ENCODE data around the gene ANKRD40CL. TPM values are rescaled to one million over a fixed set of nuclear protein-coding genes. Genes with fewer than 3 reads are reported as not detected.
"Not testable (repeated sequence)": the region's sequence is repeated elsewhere in the genome, so short reads cannot be mapped to it uniquely, and the experiment has no call there.

Gene ANKRD40CL
- polyA plus RNA-seq, 4 donors, result 39.0 to 298 (median 149) TPM

DNA sequence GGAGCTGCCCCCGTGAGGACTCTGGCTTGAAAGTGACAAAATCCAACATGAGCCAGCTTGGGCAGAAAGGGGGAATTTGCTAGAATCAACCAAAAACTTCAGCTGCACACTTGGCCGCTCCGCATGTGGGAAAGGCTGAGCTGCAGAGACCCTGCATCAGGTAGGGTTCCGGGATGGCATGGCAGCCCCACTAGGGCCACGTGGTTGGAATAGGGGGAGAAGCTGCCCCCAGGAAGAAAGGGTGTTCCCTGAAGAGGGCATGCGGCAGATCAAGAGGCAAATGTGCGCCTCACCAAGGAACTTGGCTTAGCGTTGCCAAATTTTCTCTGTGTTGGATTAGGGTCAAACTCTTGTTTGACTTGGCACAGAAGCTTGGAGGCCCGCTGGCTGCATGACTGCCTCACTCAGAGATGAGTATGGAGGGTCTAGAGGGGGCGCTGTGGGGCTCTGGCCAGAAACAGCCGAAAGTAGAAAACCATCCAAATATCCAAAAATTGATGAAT is 38.9 kb upstream of the ANKRD40CL start:
- Histone ChIP-seq H3K9me3 (ENCODE audit: control insufficient read depth in 2 of 2, insufficient read depth in 1 of 2, low read depth in 1 of 2, low read length in 1 of 2) (no peaks in the 10 kb centered on the region), H3K27ac (ENCODE audit: low read depth in 1 of 3, low read length in 2 of 3) (no peak overlapping the region), H3K4me3 (ENCODE audit: low read depth in 1 of 3, low read length in 3 of 3) (no peak overlapping the region), H3K36me3 (ENCODE audit: control insufficient read depth in 3 of 3, insufficient read depth in 2 of 3, low read depth in 1 of 3, low read length in 3 of 3) (no peaks in the 10 kb centered on the region), H3K27me3 (ENCODE audit: control insufficient read depth in 3 of 3, insufficient read depth in 3 of 3, low read length in 3 of 3) (no peaks in the 10 kb centered on the region), H3K4me1 (ENCODE audit: control insufficient read depth in 3 of 3, insufficient read depth in 2 of 3, low read depth in 1 of 3, low read length in 2 of 3) (no peaks in the 10 kb centered on the region)
- 28 to 57% (median 46%) methylated on average over 11 of the region's 11 CpGs for WGBS, 3 donors
- FAIRE-seq (no peak), DNase-seq (no peak)

DNA sequence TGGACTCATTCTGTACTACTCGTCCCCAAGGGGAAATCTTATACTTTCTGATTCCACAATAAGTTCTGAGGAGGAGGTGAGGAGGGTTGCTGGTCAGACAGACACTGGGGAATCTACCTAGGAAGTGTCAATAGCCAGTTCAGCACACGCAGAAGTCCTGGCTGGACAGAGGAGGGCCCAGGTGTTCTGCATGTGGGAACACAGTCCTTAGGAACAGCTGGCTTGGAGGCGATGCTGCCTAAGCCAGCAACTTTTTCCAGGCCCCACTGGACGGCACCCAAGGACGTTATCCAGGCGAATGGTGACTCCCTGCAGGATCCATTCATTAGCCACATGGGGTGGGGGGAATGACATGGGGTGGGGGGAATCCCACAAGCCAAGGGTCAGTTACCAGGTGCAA is 38.2 kb upstream of the ANKRD40CL start:
- H3K27me3 ChIP-seq (ENCODE audit: control insufficient read depth in 3 of 3, insufficient read depth in 3 of 3, low read length in 3 of 3), result no peaks in the 10 kb centered on the region
- H3K9me3 ChIP-seq (ENCODE audit: control insufficient read depth in 2 of 2, insufficient read depth in 1 of 2, low read depth in 1 of 2, low read length in 1 of 2), result no peaks in the 10 kb centered on the region
- H3K27ac ChIP-seq (ENCODE audit: low read depth in 1 of 3, low read length in 2 of 3), result no peak overlapping the region
- no peak for FAIRE-seq
- no peak for DNase-seq
- H3K36me3 ChIP-seq (ENCODE audit: control insufficient read depth in 3 of 3, insufficient read depth in 2 of 3, low read depth in 1 of 3, low read length in 3 of 3), result no peaks in the 10 kb centered on the region
- no peak overlapping the region for H3K4me3 ChIP-seq (ENCODE audit: low read depth in 1 of 3, low read length in 3 of 3)
- H3K4me1 ChIP-seq (ENCODE audit: control insufficient read depth in 3 of 3, insufficient read depth in 2 of 3, low read depth in 1 of 3, low read length in 2 of 3), result no peaks in the 10 kb centered on the region
- WGBS, 3 donors, result 52 to 62% (median 60%) methylated on average over 6 of the region's 6 CpGs

DNA sequence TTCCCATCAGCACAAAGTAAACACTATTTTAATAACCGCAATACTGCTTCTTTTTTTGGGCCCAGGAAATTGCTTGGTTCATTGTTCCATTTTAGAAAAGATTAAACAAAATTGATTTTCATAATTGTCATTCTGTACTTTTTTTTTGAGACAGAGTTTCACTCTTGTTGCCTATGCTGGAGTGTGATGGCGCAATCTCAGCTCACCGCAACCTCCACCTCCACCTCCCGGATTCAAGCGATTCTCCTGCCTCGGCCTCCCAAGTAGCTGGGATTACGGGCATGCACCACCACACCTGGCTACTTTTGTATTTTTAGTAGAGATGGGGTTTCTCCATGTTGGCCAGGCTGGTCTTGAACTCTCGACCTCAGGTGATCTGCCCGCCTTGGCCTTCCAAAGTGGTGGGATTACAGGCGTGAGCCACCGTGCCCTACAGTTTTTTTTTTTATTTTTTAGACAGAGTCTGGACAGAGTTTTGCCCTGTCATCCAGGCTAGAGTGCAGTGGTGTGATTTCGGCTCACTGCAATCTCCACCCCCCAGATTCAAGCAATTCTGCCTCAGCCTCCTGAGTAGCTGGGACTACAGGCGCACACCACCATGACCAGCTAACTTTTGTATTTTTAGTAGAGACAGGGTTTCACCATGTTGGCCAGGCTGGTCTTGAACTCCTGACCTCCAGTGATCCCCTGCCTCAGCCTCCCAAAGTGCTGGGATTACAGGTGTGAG is 37.6 kb upstream of the ANKRD40CL start:
- H3K9me3 ChIP-seq (ENCODE audit: control insufficient read depth in 2 of 2, insufficient read depth in 1 of 2, low read depth in 1 of 2, low read length in 1 of 2); H3K4me3 ChIP-seq (ENCODE audit: low read depth in 1 of 3, low read length in 3 of 3); H3K27ac ChIP-seq (ENCODE audit: low read depth in 1 of 3, low read length in 2 of 3); DNase-seq; H3K4me1 ChIP-seq (ENCODE audit: control insufficient read depth in 3 of 3, insufficient read depth in 2 of 3, low read depth in 1 of 3, low read length in 2 of 3); FAIRE-seq; H3K27me3 ChIP-seq (ENCODE audit: control insufficient read depth in 3 of 3, insufficient read depth in 3 of 3, low read length in 3 of 3); H3K36me3 ChIP-seq (ENCODE audit: control insufficient read depth in 3 of 3, insufficient read depth in 2 of 3, low read depth in 1 of 3, low read length in 3 of 3): not testable (repeated sequence)
- WGBS, 3 donors, result 94 to 97% (median 96%) methylated on average over 13 of the region's 13 CpGs

DNA sequence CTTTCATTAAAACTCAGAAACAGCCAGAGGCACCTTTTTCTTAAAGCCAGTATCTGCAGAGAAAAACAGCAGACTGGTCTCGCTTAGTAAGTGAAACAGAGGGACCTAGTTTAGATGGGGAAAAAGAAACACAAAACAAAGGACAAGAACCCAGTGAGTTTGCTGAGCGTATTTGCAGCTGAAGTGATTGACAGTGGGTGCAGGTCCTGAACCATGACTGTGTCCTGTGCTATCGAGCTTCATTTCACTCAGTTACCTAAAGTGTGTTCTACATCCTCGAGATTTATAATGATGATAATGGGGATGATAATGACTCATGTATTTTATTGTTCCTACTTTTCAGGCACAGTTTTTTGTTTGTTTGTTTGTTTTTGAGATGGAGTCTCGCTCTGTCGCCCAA is 36.4 kb upstream of the ANKRD40CL start:
- Histone ChIP-seq H3K27ac (ENCODE audit: low read depth in 1 of 3, low read length in 2 of 3) (no peak overlapping the region), H3K4me1 (ENCODE audit: control insufficient read depth in 3 of 3, insufficient read depth in 2 of 3, low read depth in 1 of 3, low read length in 2 of 3) (no peaks in the 10 kb centered on the region), H3K27me3 (ENCODE audit: control insufficient read depth in 3 of 3, insufficient read depth in 3 of 3, low read length in 3 of 3) (no peaks in the 10 kb centered on the region), H3K4me3 (ENCODE audit: low read depth in 1 of 3, low read length in 3 of 3) (no peak overlapping the region), H3K36me3 (ENCODE audit: control insufficient read depth in 3 of 3, insufficient read depth in 2 of 3, low read depth in 1 of 3, low read length in 3 of 3) (no peaks in the 10 kb centered on the region), H3K9me3 (ENCODE audit: control insufficient read depth in 2 of 2, insufficient read depth in 1 of 2, low read depth in 1 of 2, low read length in 1 of 2) (no peaks in the 10 kb centered on the region)
- FAIRE-seq (no peak), DNase-seq (no peak)
- WGBS, 3 donors, result 75 to 79% (median 76%) methylated on average over 6 of the region's 6 CpGs

DNA sequence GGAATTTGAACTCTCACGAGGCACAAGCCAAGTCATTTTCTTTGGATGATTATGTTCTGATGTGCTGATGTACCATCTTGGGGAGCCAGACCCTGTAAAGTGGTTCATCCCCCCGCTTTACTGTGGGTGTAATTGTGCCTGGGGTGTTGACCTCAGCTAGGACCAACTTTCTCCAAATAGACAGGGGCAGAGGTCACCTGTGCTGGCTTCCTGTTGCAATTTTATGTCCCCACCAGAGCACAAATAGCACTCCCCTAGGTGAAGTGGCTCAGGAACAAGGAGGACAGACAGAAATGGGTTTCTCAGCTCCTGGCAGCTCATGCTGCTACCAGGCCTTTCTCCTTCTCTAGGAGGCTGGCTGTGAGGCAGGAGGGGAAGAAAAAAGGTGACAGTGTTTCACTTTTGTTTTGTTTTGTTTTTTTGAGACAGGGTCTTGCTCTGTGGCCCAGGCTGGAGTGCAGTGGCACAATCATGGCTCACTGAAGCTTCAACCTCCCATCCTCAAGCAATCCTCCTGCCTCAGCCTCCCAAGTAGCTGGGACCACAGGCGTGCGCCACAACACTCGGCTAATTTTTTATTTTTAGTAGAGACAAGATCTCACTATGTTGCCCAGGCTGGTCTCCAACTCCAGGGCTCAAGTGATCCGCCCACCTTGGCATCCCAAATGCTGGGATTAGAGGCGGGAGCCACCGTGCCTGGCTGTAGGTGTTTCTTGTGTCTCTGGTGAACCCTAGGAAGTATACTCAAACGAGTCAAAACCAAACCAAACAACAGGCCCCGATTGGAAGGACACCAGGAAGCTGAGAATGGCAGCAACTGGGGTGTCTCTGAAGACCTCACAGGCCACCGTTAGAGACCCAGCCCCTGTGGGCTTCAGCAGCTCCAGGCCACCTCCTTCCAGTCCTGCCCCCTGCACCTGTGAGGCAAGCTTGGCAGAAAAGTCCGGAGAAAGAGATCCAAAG is 35.6 kb upstream of the ANKRD40CL start:
- Histone ChIP-seq H3K4me3 (ENCODE audit: low read depth in 1 of 3, low read length in 3 of 3) (no peak overlapping the region), H3K36me3 (ENCODE audit: control insufficient read depth in 3 of 3, insufficient read depth in 2 of 3, low read depth in 1 of 3, low read length in 3 of 3) (no peaks in the 10 kb centered on the region), H3K9me3 (ENCODE audit: control insufficient read depth in 2 of 2, insufficient read depth in 1 of 2, low read depth in 1 of 2, low read length in 1 of 2) (no peaks in the 10 kb centered on the region), H3K27ac (ENCODE audit: low read depth in 1 of 3, low read length in 2 of 3) (no peak overlapping the region), H3K27me3 (ENCODE audit: control insufficient read depth in 3 of 3, insufficient read depth in 3 of 3, low read length in 3 of 3) (no peaks in the 10 kb centered on the region), H3K4me1 (ENCODE audit: control insufficient read depth in 3 of 3, insufficient read depth in 2 of 3, low read depth in 1 of 3, low read length in 2 of 3) (no peaks in the 10 kb centered on the region)
- DNase-seq (no peak), FAIRE-seq (no peak)
- WGBS, 3 donors, result 83 to 85% (median 83%) methylated on average over 12 of the region's 12 CpGs

DNA sequence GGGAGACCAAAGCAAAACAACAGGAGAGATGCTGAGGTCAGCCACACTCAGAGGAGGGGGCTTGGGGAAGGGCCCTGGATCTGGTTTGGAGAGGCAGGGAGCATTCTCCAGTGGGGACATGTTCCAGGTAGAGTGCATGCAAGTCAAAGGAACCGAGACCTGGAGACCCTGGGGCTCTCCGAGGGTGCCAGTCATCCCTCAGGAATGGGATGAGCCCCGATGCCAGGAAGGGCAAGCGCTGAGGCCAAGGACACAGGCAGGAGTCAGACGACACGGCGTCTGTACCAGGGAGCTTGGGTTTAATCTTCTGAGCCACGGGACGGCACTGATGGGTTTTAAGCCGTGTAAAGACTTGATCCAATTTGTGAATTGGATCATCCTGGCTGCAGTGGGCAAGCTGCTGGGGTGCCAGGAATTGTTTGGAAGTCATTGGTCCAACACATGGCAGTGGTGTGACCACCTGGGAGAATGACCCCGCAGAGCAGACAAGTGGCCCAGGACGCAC is 32.9 kb upstream of the ANKRD40CL start:
- no peak for DNase-seq
- 88 to 91% (median 88%) methylated on average over 12 of the region's 12 CpGs for WGBS, 3 donors
- H3K4me1 ChIP-seq (ENCODE audit: control insufficient read depth in 3 of 3, insufficient read depth in 2 of 3, low read depth in 1 of 3, low read length in 2 of 3), result no peaks in the 10 kb centered on the region
- H3K9me3 ChIP-seq (ENCODE audit: control insufficient read depth in 2 of 2, insufficient read depth in 1 of 2, low read depth in 1 of 2, low read length in 1 of 2), result no peaks in the 10 kb centered on the region
- H3K27me3 ChIP-seq (ENCODE audit: control insufficient read depth in 3 of 3, insufficient read depth in 3 of 3, low read length in 3 of 3), result no peaks in the 10 kb centered on the region
- H3K4me3 ChIP-seq (ENCODE audit: low read depth in 1 of 3, low read length in 3 of 3), result no peak overlapping the region
- no peak overlapping the region for H3K27ac ChIP-seq (ENCODE audit: low read depth in 1 of 3, low read length in 2 of 3)
- no peak for FAIRE-seq
- no peaks in the 10 kb centered on the region for H3K36me3 ChIP-seq (ENCODE audit: control insufficient read depth in 3 of 3, insufficient read depth in 2 of 3, low read depth in 1 of 3, low read length in 3 of 3)

DNA sequence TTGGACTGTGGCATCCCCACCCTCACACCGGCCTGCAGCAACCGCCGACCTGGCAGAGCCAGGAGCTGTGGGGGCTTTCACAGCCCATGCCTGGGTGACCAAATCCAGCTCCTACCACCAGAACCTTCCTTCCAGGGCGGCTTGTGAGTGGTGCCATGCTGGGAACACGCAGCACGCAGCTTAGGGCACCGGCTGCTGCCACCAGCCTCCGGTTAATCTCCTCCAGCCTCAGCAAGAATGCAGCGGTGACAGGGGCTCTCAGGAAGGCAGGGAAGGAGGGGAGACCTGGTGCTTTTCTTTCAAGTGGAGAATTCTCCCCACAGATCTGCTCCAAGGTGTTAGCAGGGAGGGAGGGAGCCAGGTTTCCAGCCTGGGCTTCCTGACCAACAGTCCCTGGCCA is 32.3 kb upstream of the ANKRD40CL start:
- no peak for DNase-seq
- Histone ChIP-seq H3K9me3 (ENCODE audit: control insufficient read depth in 2 of 2, insufficient read depth in 1 of 2, low read depth in 1 of 2, low read length in 1 of 2) (no peaks in the 10 kb centered on the region), H3K4me3 (ENCODE audit: low read depth in 1 of 3, low read length in 3 of 3) (no peak overlapping the region), H3K27ac (ENCODE audit: low read depth in 1 of 3, low read length in 2 of 3) (no peak overlapping the region), H3K4me1 (ENCODE audit: control insufficient read depth in 3 of 3, insufficient read depth in 2 of 3, low read depth in 1 of 3, low read length in 2 of 3) (no peaks in the 10 kb centered on the region), H3K36me3 (ENCODE audit: control insufficient read depth in 3 of 3, insufficient read depth in 2 of 3, low read depth in 1 of 3, low read length in 3 of 3) (no peaks in the 10 kb centered on the region), H3K27me3 (ENCODE audit: control insufficient read depth in 3 of 3, insufficient read depth in 3 of 3, low read length in 3 of 3) (no peaks in the 10 kb centered on the region)
- 87 to 90% (median 88%) methylated on average over 9 of the region's 9 CpGs for WGBS, 3 donors
- no peak for FAIRE-seq

DNA sequence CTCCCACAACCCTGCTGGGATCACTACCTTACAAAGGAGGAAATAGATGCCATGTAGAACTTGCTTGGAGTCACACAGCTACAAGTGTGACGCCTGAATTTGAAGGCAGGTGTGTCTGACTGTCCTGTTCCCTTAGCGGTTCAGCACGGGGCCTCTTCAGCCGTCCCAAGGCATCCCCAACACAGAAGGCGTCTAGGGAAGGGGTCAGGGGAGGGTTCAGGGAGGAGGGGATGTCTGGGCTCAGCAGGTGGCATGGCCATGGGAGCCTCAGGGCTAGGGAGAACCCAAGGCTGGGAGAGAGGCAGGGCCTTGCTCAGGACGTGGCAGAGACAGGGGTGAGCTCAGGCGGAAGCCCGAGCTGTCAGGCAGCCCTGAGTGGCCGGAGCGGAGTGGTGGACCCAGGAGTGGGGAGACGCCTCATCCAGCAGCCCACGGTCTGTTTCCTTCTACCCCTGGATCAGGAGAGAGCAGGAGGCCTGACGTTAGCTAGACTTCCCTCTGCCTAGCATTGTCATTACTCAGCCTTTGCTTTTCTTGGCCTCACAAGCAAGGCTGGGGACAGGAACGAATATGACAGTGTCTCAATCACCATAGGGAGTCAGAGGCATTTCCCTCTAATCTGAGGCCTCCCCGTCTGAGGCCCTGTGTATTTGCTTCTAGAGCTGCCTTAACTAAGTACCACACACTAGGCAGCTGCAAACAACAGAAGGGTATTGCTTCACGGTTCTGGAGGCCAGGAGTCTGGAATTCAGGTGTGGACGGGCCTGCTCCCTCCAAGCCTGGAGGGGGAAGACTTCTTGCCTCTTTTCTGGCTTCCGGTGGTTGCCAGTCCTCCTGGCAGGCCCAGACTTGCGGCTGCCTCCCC is 31.3 kb upstream of the ANKRD40CL start:
- no peaks in the 10 kb centered on the region for H3K27me3 ChIP-seq (ENCODE audit: control insufficient read depth in 3 of 3, insufficient read depth in 3 of 3, low read length in 3 of 3)
- no peaks in the 10 kb centered on the region for H3K4me1 ChIP-seq (ENCODE audit: control insufficient read depth in 3 of 3, insufficient read depth in 2 of 3, low read depth in 1 of 3, low read length in 2 of 3)
- no peaks in the 10 kb centered on the region for H3K36me3 ChIP-seq (ENCODE audit: control insufficient read depth in 3 of 3, insufficient read depth in 2 of 3, low read depth in 1 of 3, low read length in 3 of 3)
- 84 to 88% (median 86%) methylated on average over 19 of the region's 19 CpGs for WGBS, 3 donors
- DNase-seq, result no peak
- H3K27ac ChIP-seq (ENCODE audit: low read depth in 1 of 3, low read length in 2 of 3), result no peak overlapping the region
- FAIRE-seq, result no peak
- no peak overlapping the region for H3K4me3 ChIP-seq (ENCODE audit: low read depth in 1 of 3, low read length in 3 of 3)
- no peaks in the 10 kb centered on the region for H3K9me3 ChIP-seq (ENCODE audit: control insufficient read depth in 2 of 2, insufficient read depth in 1 of 2, low read depth in 1 of 2, low read length in 1 of 2)
